ENCODE measurements around the gene CFAP43.

GRCh38 chr10:104085801-104086400 is 146.3 kb downstream of the CFAP43 start, which contains the start of gene COL17A1:
- TF ChIP-seq CTCF (conservative IDR thresholded peaks at IDR 0.05) (no peak), ZFX (IDR thresholded peaks at IDR 0.05) (no peak)

Data from C4-2B (cell line).